Parathyroid adenoma (tissue), 2 donors: ENCODE measurements around the gene TRIM41.
"Not testable (repeated sequence)": the region's sequence is repeated elsewhere in the genome, so short reads cannot be mapped to it uniquely, and the experiment has no call there.

ENCODE experiments used
- H2AFZ ChIP-seq: fragments of 300-600 bp; sonication (generic); one replicate; pipeline ENCODE4 v1.7.0; 2017; ENCODE audit warnings: antibody characterized with exemption, mild to moderate bottlenecking
- H3K27ac ChIP-seq: fragments of 300-600 bp; sonication (generic); one replicate; pipeline ENCODE4 v1.7.0; 2017
- H3K27me3 ChIP-seq: fragments of 300-600 bp; sonication (generic); one replicate; pipeline ENCODE4 v1.7.0; 2017; ENCODE audit warnings: low read length; ENCODE audit not compliant: control insufficient read depth, insufficient read depth
- H3K36me3 ChIP-seq: fragments of 300-600 bp; sonication (generic); one replicate; pipeline ENCODE4 v1.7.0; 2017; ENCODE audit warnings: low read length; ENCODE audit not compliant: control insufficient read depth, insufficient read depth
- H3K4me1 ChIP-seq: fragments of 300-600 bp; sonication (generic); one replicate; pipeline ENCODE4 v1.7.0; 2017; ENCODE audit warnings: control low read depth
- H3K4me2 ChIP-seq: fragments of 300-600 bp; sonication (generic); one replicate; pipeline ENCODE4 v1.7.0; 2017; ENCODE audit warnings: low read length
- H3K4me3 ChIP-seq: fragments of 300-600 bp; sonication (generic); one replicate; pipeline ENCODE4 v1.7.0; 2017; ENCODE audit warnings: low read depth, low read length
- H3K79me2 ChIP-seq: fragments of 300-600 bp; sonication (generic); one replicate; pipeline ENCODE4 v1.7.0; 2017; ENCODE audit warnings: control low read depth
- H3K9ac ChIP-seq: fragments of 300-600 bp; sonication (generic); one replicate; pipeline ENCODE4 v1.7.0; 2017; ENCODE audit warnings: mild to moderate bottlenecking
- H3K9me3 ChIP-seq: fragments of 300-600 bp; sonication (generic); one replicate; pipeline ENCODE4 v1.7.0; 2017; ENCODE audit warnings: low read length; ENCODE audit not compliant: control insufficient read depth
- CTCF ChIP-seq: fragments of 300-600 bp; sonication (generic); IDR thresholded peaks from one replicate; pipeline ENCODE4 v1.7.0; 2017; ENCODE audit warnings: antibody characterized with exemption, mild to moderate bottlenecking
- donor health status: primary hyperparathyroidism.

Gene TRIM41

DNA sequence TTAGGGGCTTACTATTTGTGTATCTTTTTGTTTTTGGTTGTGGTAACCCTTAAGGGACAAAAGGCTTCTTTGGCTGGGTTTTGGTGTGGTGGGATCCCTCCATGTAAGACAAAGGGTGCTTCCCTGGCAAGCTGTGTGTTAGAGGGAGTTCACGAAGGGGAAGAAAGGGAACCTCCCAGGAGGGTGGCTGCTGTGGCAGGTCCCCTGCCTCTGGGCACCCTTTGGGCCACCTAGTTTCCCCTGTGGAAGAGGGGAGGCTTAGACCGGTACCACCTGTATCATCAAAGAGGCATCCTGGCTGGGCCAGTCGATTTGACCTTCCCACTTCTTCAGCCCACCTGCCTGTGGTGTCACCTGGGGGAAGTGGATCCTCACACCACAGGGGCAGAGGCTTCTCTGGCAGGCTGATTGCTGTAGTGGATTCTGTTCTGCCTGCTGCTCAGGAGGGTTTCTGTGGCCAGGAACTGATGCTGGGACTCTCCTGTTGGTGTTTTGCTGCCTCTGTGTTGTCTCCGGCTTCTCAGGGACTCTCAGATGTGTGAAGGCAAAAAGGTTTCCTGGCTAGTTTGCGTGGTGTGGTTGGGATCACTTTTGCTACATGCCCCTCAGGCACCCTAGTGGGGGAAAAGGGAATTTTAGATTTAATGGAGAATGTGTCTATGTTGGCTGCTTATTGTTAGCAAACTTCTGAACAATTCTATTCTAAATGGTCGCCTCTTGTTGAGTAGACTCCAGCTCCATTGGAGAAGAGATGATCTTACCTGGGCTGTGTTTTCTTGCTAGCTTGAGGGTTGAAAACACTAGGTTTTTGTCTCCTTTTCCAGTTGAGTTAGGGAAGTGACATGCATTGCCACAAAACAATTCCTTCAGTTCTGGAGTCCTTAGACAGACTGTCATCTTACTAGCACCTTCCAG, 61.0 kb downstream of the TRIM41 start:
- not testable (repeated sequence) for H3K27me3 ChIP-seq, H3K27ac ChIP-seq, H3K9ac ChIP-seq, H3K9me3 ChIP-seq, H3K4me3 ChIP-seq, H3K4me2 ChIP-seq, H3K79me2 ChIP-seq, H3K36me3 ChIP-seq, H3K4me1 ChIP-seq
- peak overlapping the region; percentile 45 for H2AFZ ChIP-seq
- peak; percentile 18 for TF ChIP-seq CTCF
